Subcutaneous abdominal adipose tissue (tissue), 5 donors: ENCODE measurements around the gene PKIG.

Experiments used
- H3K27ac ChIP-seq: one replicate; pipeline ENCODE4 v1.7.0; 2013; ENCODE audit warnings: low read depth, mild to moderate bottlenecking, inconsistent platforms, low read length, moderate library complexity
- H3K27me3 ChIP-seq, 5 donors: one replicate each; pipeline ENCODE4 v1.7.0; 2013; ENCODE audit warnings: low read length in 5 of 5, inconsistent platforms in 1 of 5; ENCODE audit not compliant: control insufficient read depth in 5 of 5, insufficient read depth in 4 of 5
- H3K36me3 ChIP-seq, 5 donors: one replicate each; pipeline ENCODE4 v1.7.0; 2013; ENCODE audit warnings: low read length in 5 of 5; ENCODE audit not compliant: control insufficient read depth in 5 of 5, insufficient read depth in 5 of 5
- H3K4me1 ChIP-seq, 5 donors: one replicate each; pipeline ENCODE4 v1.7.0; 2013; ENCODE audit warnings: low read length in 5 of 5, mild to moderate bottlenecking in 3 of 5, moderate library complexity in 1 of 5; ENCODE audit not compliant: control insufficient read depth in 5 of 5, insufficient read depth in 5 of 5
- H3K4me3 ChIP-seq, 5 donors: one replicate each; pipeline ENCODE4 v1.7.0; 2013; ENCODE audit warnings: low read length in 5 of 5, low read depth in 1 of 5
- H3K9ac ChIP-seq, 5 donors: one replicate each; pipeline ENCODE4 v1.7.0; 2013; ENCODE audit warnings: low read length in 5 of 5, mild to moderate bottlenecking in 4 of 5, moderate library complexity in 3 of 5
- H3K9me3 ChIP-seq, 5 donors: one replicate each; pipeline ENCODE4 v1.7.0; 2013; ENCODE audit warnings: low read length in 5 of 5; ENCODE audit not compliant: control insufficient read depth in 5 of 5
- donor health status: healthy.
- donor health status: healthy.
- donor health status: healthy.
- donor health status: healthy.
- donor health status: healthy.

The PKIG gene

GRCh38 chr20:44622501-44623270, 40.3 kb downstream of the PKIG start:
- H3K9me3 ChIP-seq: peaks cover 0 to 3% (median 0%) of the 10 kb centered on the region in 5 donors
- no peak overlapping the region for H3K9ac ChIP-seq
- H3K27ac ChIP-seq: no peak overlapping the region
- peaks cover 0 to 5% (median 4%) of the 10 kb centered on the region in 5 donors for H3K4me1 ChIP-seq
- H3K27me3 ChIP-seq: no peaks in the 10 kb centered on the region
- peaks cover 0 to 85% (median 71%) of the 10 kb centered on the region in 5 donors for H3K36me3 ChIP-seq
- no peak overlapping the region for H3K4me3 ChIP-seq

GRCh38 chr20:44624152-44624551, 41.8 kb downstream of the PKIG start:
- Histone ChIP-seq H3K4me1 (peaks cover 0 to 5% (median 4%) of the 10 kb centered on the region in 5 donors), H3K4me3 (no peak overlapping the region), H3K27me3 (no peaks in the 10 kb centered on the region), H3K9me3 (peaks cover 0 to 3% (median 0%) of the 10 kb centered on the region in 5 donors), H3K36me3 (peaks cover 0 to 81% (median 68%) of the 10 kb centered on the region in 5 donors), H3K27ac (no peak overlapping the region), H3K9ac (no peak overlapping the region)

- H3K27me3 ChIP-seq: no peaks in the 10 kb centered on the region
- no peak overlapping the region for H3K4me3 ChIP-seq
- H3K27ac ChIP-seq: no peak overlapping the region
- H3K36me3 ChIP-seq: peaks cover 0 to 77% (median 64%) of the 10 kb centered on the region in 5 donors
- H3K9ac ChIP-seq: no peak overlapping the region
- H3K9me3 ChIP-seq: peaks cover 0 to 3% (median 0%) of the 10 kb centered on the region in 5 donors
- H3K4me1 ChIP-seq: peaks cover 0 to 5% (median 4%) of the 10 kb centered on the region in 5 donors
Observed at GRCh38 chr20:44624743-44625271, 42.4 kb downstream of the PKIG start.

GRCh38 chr20:44625361-44625760, 43.0 kb downstream of the PKIG start:
- Histone ChIP-seq H3K9me3 (peaks cover 0 to 3% (median 0%) of the 10 kb centered on the region in 5 donors), H3K27me3 (no peaks in the 10 kb centered on the region), H3K4me1 (peaks cover 0 to 5% (median 4%) of the 10 kb centered on the region in 5 donors), H3K4me3 (no peak overlapping the region), H3K9ac (no peak overlapping the region), H3K36me3 (peaks cover 0 to 72% (median 58%) of the 10 kb centered on the region in 5 donors), H3K27ac (no peak overlapping the region)

GRCh38 chr20:44626278-44626677, 43.9 kb downstream of the PKIG start:
- peaks cover 0 to 5% (median 4%) of the 10 kb centered on the region in 5 donors for H3K4me1 ChIP-seq
- H3K36me3 ChIP-seq: peaks cover 0 to 64% (median 49%) of the 10 kb centered on the region in 5 donors
- no peak overlapping the region for H3K27ac ChIP-seq
- no peak overlapping the region for H3K4me3 ChIP-seq
- H3K9ac ChIP-seq: no peak overlapping the region
- no peaks in the 10 kb centered on the region for H3K27me3 ChIP-seq
- peaks cover 0 to 3% (median 0%) of the 10 kb centered on the region in 5 donors for H3K9me3 ChIP-seq

- Histone ChIP-seq H3K27me3 (no peaks in the 10 kb centered on the region), H3K4me1 (peaks cover 0 to 5% (median 5%) of the 10 kb centered on the region in 5 donors), H3K9ac (no peak overlapping the region), H3K4me3 (no peak overlapping the region), H3K36me3 (peaks cover 0 to 53% (median 37%) of the 10 kb centered on the region in 5 donors), H3K9me3 (peaks cover 0 to 3% (median 0%) of the 10 kb centered on the region in 5 donors), H3K27ac (no peak overlapping the region)
Observed at GRCh38 chr20:44627364-44628010, 45.1 kb downstream of the PKIG start.

- no peaks in the 10 kb centered on the region for H3K27me3 ChIP-seq
- H3K4me3 ChIP-seq: no peak overlapping the region
- H3K9ac ChIP-seq: no peak overlapping the region
- peaks cover 0 to 16% (median 13%) of the 10 kb centered on the region in 5 donors for H3K4me1 ChIP-seq
- peaks cover 0 to 45% (median 28%) of the 10 kb centered on the region in 5 donors for H3K36me3 ChIP-seq
- no peaks in the 10 kb centered on the region for H3K9me3 ChIP-seq
- H3K27ac ChIP-seq: no peak overlapping the region
Observed at GRCh38 chr20:44629017-44629385, 46.6 kb downstream of the PKIG start.

- Histone ChIP-seq H3K4me1 (peaks cover 0 to 18% (median 13%) of the 10 kb centered on the region in 5 donors), H3K9me3 (no peaks in the 10 kb centered on the region), H3K9ac (no peak overlapping the region), H3K27ac (no peak overlapping the region), H3K27me3 (no peaks in the 10 kb centered on the region), H3K4me3 (no peak overlapping the region), H3K36me3 (peaks cover 0 to 45% (median 24%) of the 10 kb centered on the region in 5 donors)
Observed at GRCh38 chr20:44629542-44629941, 47.2 kb downstream of the PKIG start.

- Histone ChIP-seq H3K4me1 (peaks cover 0 to 18% (median 13%) of the 10 kb centered on the region in 5 donors), H3K27me3 (no peaks in the 10 kb centered on the region), H3K27ac (no peak overlapping the region), H3K4me3 (no peak overlapping the region), H3K9me3 (no peaks in the 10 kb centered on the region), H3K9ac (no peak overlapping the region), H3K36me3 (peaks cover 0 to 45% (median 27%) of the 10 kb centered on the region in 5 donors)
Observed at GRCh38 chr20:44630297-44630696, 47.9 kb downstream of the PKIG start.
